Neural crest cell (in vitro differentiated cells): Measurements from ENCODE around the gene NR2E1. TPM values are rescaled to one million over a fixed set of nuclear protein-coding genes. Genes with fewer than 3 reads are reported as not detected.

Source experiments
- DNase-seq: peaks from one replicate; pipeline ENCODE4 v3.0.0; 2021; ENCODE audit warnings: low read depth, mixed read lengths, low spot score
- H3K27ac Mint-ChIP-seq: one replicate; pipeline ENCODE4 v1.8.0; 2021; ENCODE audit warnings: mild to moderate bottlenecking, mixed read lengths; ENCODE audit not compliant: unreplicated experiment
- H3K27me3 Mint-ChIP-seq: 2 replicates; pipeline ENCODE4 v1.8.0; 2021; ENCODE audit warnings: low read depth, mild to moderate bottlenecking, mixed read lengths
- H3K36me3 Mint-ChIP-seq: 2 replicates; pipeline ENCODE4 v1.8.0; 2021; ENCODE audit warnings: low read depth, mild to moderate bottlenecking, mixed read lengths
- H3K4me1 Mint-ChIP-seq: 2 replicates; pipeline ENCODE4 v1.8.0; 2021; ENCODE audit warnings: mixed read lengths
- H3K4me3 Mint-ChIP-seq: one replicate; pipeline ENCODE4 v1.8.0; 2021; ENCODE audit warnings: mild to moderate bottlenecking, mixed read lengths
- H3K9me3 Mint-ChIP-seq: 2 replicates; pipeline ENCODE4 v1.8.0; 2021; ENCODE audit warnings: mixed read lengths
- total RNA-seq: library from RNA; stranded (reverse); gene quantifications from 2 replicates; pipeline ENCODE4 v1.2.1, GENCODE V29; 2021
- TF ChIP-seq, protein P1 (sequence below): fragments of 200-600 bp; sonication (generic); conservative IDR thresholded peaks from 2 replicates; pipeline ENCODE4 v1.5.0; 2021; ENCODE audit warnings: antibody characterized with exemption, mild to moderate bottlenecking

Gene NR2E1
- total RNA-seq, 1 donor from 2014 or later = not detected

DNA sequence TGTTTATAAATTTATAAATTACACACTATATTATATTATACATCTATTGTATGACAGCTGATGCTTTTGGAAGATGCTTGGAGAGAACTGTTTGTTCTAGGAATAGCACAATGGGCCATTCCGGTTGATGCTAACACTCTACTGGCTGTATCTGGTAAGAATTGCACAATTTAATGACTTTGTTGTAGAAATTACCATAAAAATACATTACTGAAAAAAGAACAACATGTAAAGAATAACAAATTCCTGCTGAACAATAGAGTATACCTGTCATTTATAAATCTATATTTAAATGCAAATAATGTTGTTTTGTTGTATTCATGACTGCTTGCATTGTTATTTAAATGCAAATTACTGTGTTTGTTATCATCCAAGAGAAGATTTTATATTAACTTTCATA, 14.4 kb downstream of the NR2E1 start:
- Mint-ChIP-seq H3K4me3 (no peak overlapping the region), H3K27ac (no peak overlapping the region), H3K27me3 (peaks cover 87% of the 10 kb centered on the region), H3K36me3 (no peaks in the 10 kb centered on the region), H3K9me3 (no peaks in the 10 kb centered on the region), H3K4me1 (peaks cover 9% of the 10 kb centered on the region)
- DNase-seq = no peak
- TF ChIP-seq, protein P1, sequence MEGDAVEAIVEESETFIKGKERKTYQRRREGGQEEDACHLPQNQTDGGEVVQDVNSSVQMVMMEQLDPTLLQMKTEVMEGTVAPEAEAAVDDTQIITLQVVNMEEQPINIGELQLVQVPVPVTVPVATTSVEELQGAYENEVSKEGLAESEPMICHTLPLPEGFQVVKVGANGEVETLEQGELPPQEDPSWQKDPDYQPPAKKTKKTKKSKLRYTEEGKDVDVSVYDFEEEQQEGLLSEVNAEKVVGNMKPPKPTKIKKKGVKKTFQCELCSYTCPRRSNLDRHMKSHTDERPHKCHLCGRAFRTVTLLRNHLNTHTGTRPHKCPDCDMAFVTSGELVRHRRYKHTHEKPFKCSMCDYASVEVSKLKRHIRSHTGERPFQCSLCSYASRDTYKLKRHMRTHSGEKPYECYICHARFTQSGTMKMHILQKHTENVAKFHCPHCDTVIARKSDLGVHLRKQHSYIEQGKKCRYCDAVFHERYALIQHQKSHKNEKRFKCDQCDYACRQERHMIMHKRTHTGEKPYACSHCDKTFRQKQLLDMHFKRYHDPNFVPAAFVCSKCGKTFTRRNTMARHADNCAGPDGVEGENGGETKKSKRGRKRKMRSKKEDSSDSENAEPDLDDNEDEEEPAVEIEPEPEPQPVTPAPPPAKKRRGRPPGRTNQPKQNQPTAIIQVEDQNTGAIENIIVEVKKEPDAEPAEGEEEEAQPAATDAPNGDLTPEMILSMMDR = no peak

- Mint-ChIP-seq H3K4me1 (peaks cover 6% of the 10 kb centered on the region), H3K27me3 (peaks cover 87% of the 10 kb centered on the region), H3K4me3 (no peak overlapping the region), H3K9me3 (no peaks in the 10 kb centered on the region), H3K36me3 (no peaks in the 10 kb centered on the region), H3K27ac (no peak overlapping the region)
- TF ChIP-seq, protein P1 = no peak
- no peak for DNase-seq
These were observed 15.0 kb downstream of the NR2E1 start for GRCh38 chr6:108180776-108181175.

DNA sequence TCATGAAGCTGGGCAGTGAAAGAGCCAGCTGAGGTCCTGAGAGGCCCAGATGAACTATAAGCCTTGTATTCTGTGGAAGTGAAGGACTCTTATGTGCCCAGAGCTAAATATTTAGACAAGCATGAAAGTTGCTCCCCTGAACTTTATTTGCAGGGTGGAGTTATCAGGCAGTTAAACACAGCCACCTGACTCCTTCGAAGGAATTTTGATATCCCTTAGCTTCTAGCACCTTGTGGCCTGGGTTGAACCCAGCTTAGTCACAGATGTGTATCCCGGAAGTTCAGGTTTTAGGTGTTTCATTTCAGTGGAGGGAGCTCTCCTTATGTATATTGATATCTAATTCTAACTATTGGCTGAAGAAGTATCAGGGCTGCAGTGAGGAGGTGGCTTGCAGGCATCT, 20.4 kb downstream of the NR2E1 start:
- Mint-ChIP-seq H3K9me3 (no peaks in the 10 kb centered on the region), H3K27me3 (peaks cover 83% of the 10 kb centered on the region), H3K4me3 (no peak overlapping the region), H3K4me1 (no peaks in the 10 kb centered on the region), H3K27ac (no peak overlapping the region), H3K36me3 (no peaks in the 10 kb centered on the region)
- DNase-seq = no peak
- TF ChIP-seq, protein P1 = no peak

GRCh38 chr6:108187519-108187918, 21.7 kb downstream of the NR2E1 start:
- DNase-seq = no peak
- no peaks in the 10 kb centered on the region for H3K9me3 Mint-ChIP-seq
- TF ChIP-seq, protein P1 = no peak
- no peaks in the 10 kb centered on the region for H3K36me3 Mint-ChIP-seq
- no peak overlapping the region for H3K4me3 Mint-ChIP-seq
- H3K27ac Mint-ChIP-seq = no peak overlapping the region
- peaks cover 77% of the 10 kb centered on the region for H3K27me3 Mint-ChIP-seq
- H3K4me1 Mint-ChIP-seq = no peaks in the 10 kb centered on the region

DNA sequence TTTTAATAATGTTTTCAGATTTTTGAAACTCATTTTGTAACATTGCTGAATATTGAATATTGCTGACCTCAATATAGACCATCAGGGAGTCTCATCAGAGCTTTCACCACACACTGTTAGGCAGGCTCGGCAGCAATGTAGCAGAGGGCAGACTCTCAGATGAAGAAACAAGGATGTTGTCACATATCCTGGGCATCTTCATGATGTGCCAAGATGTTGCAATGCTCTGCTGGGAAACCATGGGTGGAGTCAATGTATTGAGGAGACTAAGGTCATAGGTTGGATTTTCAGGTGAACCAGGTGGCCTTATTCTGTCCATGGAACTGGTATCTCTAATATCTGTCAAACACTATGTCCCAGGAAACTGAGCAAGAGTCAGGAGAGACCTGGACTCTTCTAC, 27.3 kb downstream of the NR2E1 start:
- Mint-ChIP-seq H3K27me3 (peaks cover 32% of the 10 kb centered on the region), H3K27ac (no peak overlapping the region)

More for the DNA sequence above, 27.3 kb downstream of the NR2E1 start:
- TF ChIP-seq, protein P1 = no peak
- H3K9me3 Mint-ChIP-seq = no peaks in the 10 kb centered on the region
- H3K4me3 Mint-ChIP-seq = no peak overlapping the region
- H3K4me1 Mint-ChIP-seq = no peaks in the 10 kb centered on the region
- H3K36me3 Mint-ChIP-seq = no peaks in the 10 kb centered on the region
- no peak for DNase-seq
